ENCODE data around the gene MKRN2OS. TPM values are rescaled to one million over a fixed set of nuclear protein-coding genes. Genes with fewer than 3 reads are reported as not detected.

Gene MKRN2OS
- total RNA-seq, 2 donors from 2014 or later: 2.3 TPM; not detected in 1

GRCh38 chr3:12561397-12561796 is 16.1 kb upstream of the MKRN2OS start:
- Histone ChIP-seq H3K4me3 (no peak overlapping the region), H3K27me3 (no peaks in the 10 kb centered on the region), H3K36me3 (replicated peaks in 1 of 2; ENCODE audit: insufficient read depth in 1 of 2, low read depth in 2 of 2) (no peaks in the 10 kb centered on the region), H3K4me1 (peaks cover 52% of the 10 kb centered on the region), H3K9me3 (no peaks in the 10 kb centered on the region), H3K27ac (peak overlapping the region in 1 of 4 donors; percentile 9)
- no peak for TF ChIP-seq CTCF (IDR thresholded peaks at IDR 0.05)
- TF ChIP-seq POLR2A (IDR thresholded peaks at IDR 0.05): no peak
- intact Hi-C loops (cut with DNase I): no loop called here
- DNase-seq (no peak), ATAC-seq (no peak)
- 39 to 47% methylated on average over 2 of the region's 2 CpGs for WGBS, 2 donors

- H3K9me3 ChIP-seq: no peaks in the 10 kb centered on the region
- H3K27ac ChIP-seq: peak overlapping the region in 1 of 4 donors; percentile 9
- no peak overlapping the region for H3K4me3 ChIP-seq
- H3K36me3 ChIP-seq (replicated peaks in 1 of 2; ENCODE audit: insufficient read depth in 1 of 2, low read depth in 2 of 2): no peaks in the 10 kb centered on the region
- 54 to 76% methylated on average over 5 of the region's 5 CpGs for WGBS, 2 donors
- ATAC-seq: no peak
- H3K4me1 ChIP-seq: peaks cover 57% of the 10 kb centered on the region
- TF ChIP-seq POLR2A (IDR thresholded peaks at IDR 0.05) (no peak), CTCF (IDR thresholded peaks at IDR 0.05) (no peak)
- DNase-seq: no peak
- intact Hi-C loops (cut with DNase I): no loop called here
- H3K27me3 ChIP-seq: no peaks in the 10 kb centered on the region
Observed at GRCh38 chr3:12560505-12561190, 15.3 kb upstream of the MKRN2OS start.

- DNase-seq (no peak), ATAC-seq (no peak)
- no peaks in the 10 kb centered on the region for H3K36me3 ChIP-seq (replicated peaks in 1 of 2; ENCODE audit: insufficient read depth in 1 of 2, low read depth in 2 of 2)
- no peaks in the 10 kb centered on the region for H3K9me3 ChIP-seq
- peaks cover 57% of the 10 kb centered on the region for H3K4me1 ChIP-seq
- no peak overlapping the region for H3K27ac ChIP-seq
- no peaks in the 10 kb centered on the region for H3K27me3 ChIP-seq
- intact Hi-C loops (cut with DNase I): no loop called here
- WGBS, 2 donors: 41 to 70% methylated on average over 3 of the region's 3 CpGs
- TF ChIP-seq POLR2A (IDR thresholded peaks at IDR 0.05): no peak
- no peak for TF ChIP-seq CTCF (IDR thresholded peaks at IDR 0.05)
- H3K4me3 ChIP-seq: no peak overlapping the region
Observed at GRCh38 chr3:12559520-12559919, 14.2 kb upstream of the MKRN2OS start.

GRCh38 chr3:12558706-12559105 is 13.4 kb upstream of the MKRN2OS start:
- no peaks in the 10 kb centered on the region for H3K36me3 ChIP-seq (replicated peaks in 1 of 2; ENCODE audit: insufficient read depth in 1 of 2, low read depth in 2 of 2)
- DNase-seq (no peak), ATAC-seq (no peak)
- H3K27ac ChIP-seq: peak overlapping the region in 1 of 4 donors; percentile 6
- no peak overlapping the region for H3K4me3 ChIP-seq
- no peaks in the 10 kb centered on the region for H3K27me3 ChIP-seq
- H3K4me1 ChIP-seq: peaks cover 61% of the 10 kb centered on the region
- intact Hi-C loops (cut with DNase I): no loop called here
- no peaks in the 10 kb centered on the region for H3K9me3 ChIP-seq
- WGBS, 2 donors: 35 to 38% methylated on average over 4 of the region's 4 CpGs
- no peak for TF ChIP-seq CTCF (IDR thresholded peaks at IDR 0.05)
- no peak for TF ChIP-seq POLR2A (IDR thresholded peaks at IDR 0.05)

All from body of pancreas (tissue), 4 donors.